IMR-90 (cell line): ENCODE data around the gene TMEM135. TPM values are rescaled to one million over a fixed set of nuclear protein-coding genes. Genes with fewer than 3 reads are reported as not detected.

Experiments used
- ATAC-seq: fragments of 200-7000 bp; cut with Tn5 transposase; 2 replicates; pipeline ENCODE4 v1.9.1; 2020; ENCODE audit warnings: low read depth, mild to moderate bottlenecking, moderate library complexity
- BruUV-seq: library from RNA; stranded (reverse); fragments of 400-500 nt; replicated peaks from 2 replicates; lab custom pipeline; 2021; lab: Mats Ljungman, UMichigan
- CTCF ChIA-PET: fragments of 300-600 bp; formaldehyde crosslinking; extraction: SDS; loops from one replicate; lab custom pipeline; 2021; ENCODE audit warnings: antibody characterized with exemption; lab: Yijun Ruan, JAX
- POLR2A ChIA-PET: fragments of 300-600 bp; sonication (Branson Sonifier 250); formaldehyde crosslinking; loops from one replicate; lab custom pipeline; 2022; ENCODE audit warnings: antibody characterized with exemption; ENCODE audit not compliant: unreplicated experiment; lab: Charles Lee
- DNase-seq: peaks from one replicate; pipeline ENCODE4 v3.0.0; 2013
- H2AFZ ChIP-seq: replicated peaks from 2 replicates; pipeline ENCODE3; 2013; ENCODE audit warnings: low read length, mild to moderate bottlenecking; ENCODE audit not compliant: poor library complexity
- H2AK5ac ChIP-seq: 2 replicates; pipeline ENCODE4 v1.6.1; 2013; ENCODE audit warnings: low read depth, low read length, inconsistent platforms
- H2AK9ac ChIP-seq: replicated peaks from 2 replicates; pipeline ENCODE3; 2013; ENCODE audit warnings: mild to moderate bottlenecking, low read depth, low read length, moderate library complexity; ENCODE audit not compliant: poor library complexity
- H2BK120ac ChIP-seq: 2 replicates; pipeline ENCODE4 v1.6.1; 2013; ENCODE audit warnings: low read depth, low read length, inconsistent platforms
- H2BK15ac ChIP-seq: 3 replicates; pipeline ENCODE4 v1.6.1; 2013; ENCODE audit warnings: low read depth, low read length, inconsistent platforms
- H2BK20ac ChIP-seq: 2 replicates; pipeline ENCODE4 v1.6.1; 2013; ENCODE audit warnings: low read depth, mild to moderate bottlenecking, inconsistent platforms, low read length, moderate library complexity
- H2BK5ac ChIP-seq: 2 replicates; pipeline ENCODE4 v1.6.1; 2013; ENCODE audit warnings: mild to moderate bottlenecking, low read depth, low read length, inconsistent platforms; ENCODE audit not compliant: poor library complexity, severe bottlenecking
- H3K14ac ChIP-seq: replicated peaks from 2 replicates; pipeline ENCODE4 v1.6.1; 2013; ENCODE audit warnings: low read depth, low read length, inconsistent platforms
- H3K18ac ChIP-seq: 2 replicates; pipeline ENCODE4 v1.6.1; 2013; ENCODE audit warnings: low read depth, low read length, control low read depth
- H3K23ac ChIP-seq: 2 replicates; pipeline ENCODE4 v1.6.1; 2013; ENCODE audit warnings: low read depth, low read length, inconsistent platforms
- H3K27ac ChIP-seq: 2 replicates; pipeline ENCODE4 v1.5.1; 2013; ENCODE audit warnings: mild to moderate bottlenecking, control low read depth, low read length; ENCODE audit not compliant: insufficient read depth
- H3K27me3 ChIP-seq: 2 replicates; pipeline ENCODE4 v1.6.1; 2013; ENCODE audit warnings: low read length; ENCODE audit not compliant: control insufficient read depth, insufficient read depth
- H3K36me3 ChIP-seq: 2 replicates; pipeline ENCODE4 v1.6.1; 2013; ENCODE audit warnings: low read length, mixed read lengths; ENCODE audit not compliant: control insufficient read depth, insufficient read depth
- H3K4ac ChIP-seq: 2 replicates; pipeline ENCODE4 v1.6.1; 2013; ENCODE audit warnings: low read depth, low read length, inconsistent platforms
- H3K4me1 ChIP-seq: 2 replicates; pipeline ENCODE4 v1.6.1; 2013; ENCODE audit warnings: low read length, mixed read lengths; ENCODE audit not compliant: control insufficient read depth, insufficient read depth
- H3K4me2 ChIP-seq: 2 replicates; pipeline ENCODE4 v1.6.1; 2013; ENCODE audit warnings: low read depth, mild to moderate bottlenecking, control low read depth, low read length, moderate library complexity
- H3K4me3 ChIP-seq: 2 replicates; pipeline ENCODE4 v1.5.1; 2013; ENCODE audit warnings: low read depth, mild to moderate bottlenecking, control low read depth, low read length, moderate library complexity; ENCODE audit not compliant: insufficient read depth
- H3K56ac ChIP-seq: 2 replicates; pipeline ENCODE4 v1.6.1; 2013; ENCODE audit warnings: low read length, inconsistent platforms; ENCODE audit not compliant: insufficient read depth; ENCODE audit errors: extremely low read depth
- H3K79me1 ChIP-seq, 2 experiments: 2 replicates each; pipeline ENCODE4 v1.6.1; 2013; ENCODE audit warnings: low read length in 2 of 2, inconsistent platforms in 1 of 2, low read depth in 1 of 2
- H3K9ac ChIP-seq: 2 replicates; pipeline ENCODE4 v1.6.1; 2013; ENCODE audit warnings: low read depth, low read length, control low read depth
- H3K9me1 ChIP-seq: 2 replicates; pipeline ENCODE4 v1.6.1; 2013; ENCODE audit warnings: low read length, inconsistent platforms; ENCODE audit not compliant: insufficient read depth
- H3K9me3 ChIP-seq: 2 replicates; pipeline ENCODE4 v1.6.1; 2013; ENCODE audit warnings: low read length; ENCODE audit not compliant: control insufficient read depth, insufficient read depth
- H4K20me1 ChIP-seq: 2 replicates; pipeline ENCODE4 v1.6.1; 2013; ENCODE audit warnings: low read length, inconsistent platforms; ENCODE audit not compliant: insufficient read depth
- H4K5ac ChIP-seq: 2 replicates; pipeline ENCODE4 v1.6.1; 2013; ENCODE audit warnings: mild to moderate bottlenecking, low read depth, low read length, control low read depth
- H4K8ac ChIP-seq, 2 experiments: 2 replicates each; pipeline ENCODE4 v1.6.1; 2013; ENCODE audit warnings: low read depth in 2 of 2, low read length in 2 of 2, control low read depth in 1 of 2, inconsistent platforms in 1 of 2
- H4K91ac ChIP-seq: 2 replicates; pipeline ENCODE4 v1.6.1; 2013; ENCODE audit warnings: low read depth, low read length, inconsistent platforms; ENCODE audit not compliant: insufficient read depth
- BHLHE40 ChIP-seq: fragments of 150-350 bp; IDR thresholded peaks from 2 replicates; pipeline ENCODE4 v1.6.1; 2016; ENCODE audit warnings: mild to moderate bottlenecking, low read depth, low read length
- CHD1 ChIP-seq: IDR thresholded peaks from 2 replicates; pipeline ENCODE4 v1.6.1; 2012; ENCODE audit warnings: low read depth, low read length, improper control_type of control experiment
- WGBS, 2 experiments: methylation state at CpG; one replicate each; pipeline versions ENCODE4 v1.1.5 to v1.1.7; 2013; ENCODE audit warnings: missing lambda C conversion rate in 2 of 2; ENCODE audit not compliant: insufficient read length in 1 of 2; ENCODE audit errors: extremely low coverage in 2 of 2; 5-methylcytosine and 5-hydroxymethylcytosine counted together
- dilution Hi-C: fragments of 300-500 bp; cut with HindIII; formaldehyde crosslinking; loops from one replicate; pipeline ENCODE4 v1.14.3; 2018; ENCODE audit warnings: low sequenced_read_pairs; ENCODE audit not compliant: unreplicated experiment
- in situ Hi-C: fragments of 300-500 bp; cut with MboI; formaldehyde crosslinking; loops from 3 replicates; pipeline ENCODE4 v1.14.3; 2019; ENCODE audit warnings: low sequenced_read_pairs, inconsistent platforms, mixed read lengths
- intact Hi-C: fragments of 100-400 bp; cut with micrococcal nuclease; formaldehyde crosslinking; loops from 2 replicates; pipeline ENCODE4 v1.10.0; 2022
- polyA plus RNA-seq, 3 experiments: library from polyadenylated mRNA; depleted of rRNA; stranded (reverse); fragments of >200 nt; gene quantifications; 2 replicates each; pipeline ENCODE4 v1.2.3, GENCODE V29; 2012; ENCODE audit warnings: low replicate concordance in 1 of 3
- total RNA-seq: library from RNA; depleted of rRNA; stranded (reverse); fragments of >200 nt; gene quantifications from 2 replicates; pipeline ENCODE4 v1.2.3, GENCODE V29; 2012
- TF ChIP-seq, protein P1 (sequence below): fragments of 150-350 bp; IDR thresholded peaks from 2 replicates; pipeline ENCODE4 v1.6.1; 2017; ENCODE audit warnings: mild to moderate bottlenecking, antibody characterized with exemption, low read length, low read depth

The TMEM135 gene
- total and polyA plus RNA-seq, 2 of the 4 experiments (the other 2 are of a cell fraction): 3.9 to 5.9 TPM

DNA sequence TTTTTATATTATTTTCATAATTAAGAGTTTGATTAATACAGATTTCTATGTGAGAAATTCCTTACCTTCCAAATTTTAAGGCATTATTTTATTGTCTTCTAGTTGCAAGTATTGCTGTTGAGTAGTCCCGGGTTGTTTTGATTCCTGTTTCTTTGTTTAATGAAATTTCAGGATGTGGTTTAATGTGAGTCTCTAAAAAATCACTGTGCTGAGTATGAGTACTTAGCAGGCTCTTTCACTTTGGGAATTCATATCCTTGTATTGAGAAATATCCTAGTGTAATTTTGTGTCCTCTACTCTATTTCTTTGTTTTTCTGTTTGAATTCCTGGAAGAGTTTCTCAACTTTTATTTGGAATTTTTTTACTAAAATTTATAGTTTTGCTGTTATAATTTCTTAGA lies 113.2 kb downstream of the TMEM135 start:
- Histone ChIP-seq H4K91ac (no peak overlapping the region), H3K36me3 (no peaks in the 10 kb centered on the region), H3K9ac (no peak overlapping the region), H4K5ac (no peak overlapping the region), H3K9me3 (no peaks in the 10 kb centered on the region), H2BK20ac (no peak overlapping the region), H2BK120ac (no peak overlapping the region), H3K4ac (no peak overlapping the region), H3K4me3 (no peak overlapping the region), H3K23ac (no peak overlapping the region), H3K9me1 (no peaks in the 10 kb centered on the region), H3K27ac (no peak overlapping the region), H3K79me1 (peaks cover 3 to 5% of the 10 kb centered on the region in 2 experiments; a peak in 1 of 4 replicates), H2AFZ (no peak overlapping the region), H3K27me3 (no peaks in the 10 kb centered on the region), H2AK5ac (no peak overlapping the region), H3K56ac (no peak overlapping the region), H2BK5ac (no peak overlapping the region), H4K8ac (no peak overlapping the region), H2BK15ac (no peak overlapping the region), H3K18ac (no peak overlapping the region), H3K4me1 (no peaks in the 10 kb centered on the region), H4K20me1 (no peaks in the 10 kb centered on the region; the same call in 1 of the 2 replicates), H3K4me2 (no peak overlapping the region), H3K14ac (no peak overlapping the region), H2AK9ac (no peak overlapping the region)
- dilution Hi-C loops: no loop called here
- TF ChIP-seq CHD1 (no peak), BHLHE40 (no peak)
- TF ChIP-seq, protein P1, sequence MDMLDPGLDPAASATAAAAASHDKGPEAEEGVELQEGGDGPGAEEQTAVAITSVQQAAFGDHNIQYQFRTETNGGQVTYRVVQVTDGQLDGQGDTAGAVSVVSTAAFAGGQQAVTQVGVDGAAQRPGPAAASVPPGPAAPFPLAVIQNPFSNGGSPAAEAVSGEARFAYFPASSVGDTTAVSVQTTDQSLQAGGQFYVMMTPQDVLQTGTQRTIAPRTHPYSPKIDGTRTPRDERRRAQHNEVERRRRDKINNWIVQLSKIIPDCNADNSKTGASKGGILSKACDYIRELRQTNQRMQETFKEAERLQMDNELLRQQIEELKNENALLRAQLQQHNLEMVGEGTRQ: no peak
- DNase-seq (peak; percentile 26), ATAC-seq (peak; percentile 44)
- intact Hi-C loops: no loop called here
- in situ Hi-C loops: no loop called here
- CTCF ChIA-PET: no interaction called here
- BruUV-seq: no TSS peak
- no CpG with 5 or more reads among the region's 1 CpG for WGBS, 2 experiments
- POLR2A ChIA-PET: no interaction called here
